Measurements from ENCODE around the gene ANXA2.
"Not testable (repeated sequence)": the region's sequence is repeated elsewhere in the genome, so short reads cannot be mapped to it uniquely, and the experiment has no call there.

Gene ANXA2

DNA sequence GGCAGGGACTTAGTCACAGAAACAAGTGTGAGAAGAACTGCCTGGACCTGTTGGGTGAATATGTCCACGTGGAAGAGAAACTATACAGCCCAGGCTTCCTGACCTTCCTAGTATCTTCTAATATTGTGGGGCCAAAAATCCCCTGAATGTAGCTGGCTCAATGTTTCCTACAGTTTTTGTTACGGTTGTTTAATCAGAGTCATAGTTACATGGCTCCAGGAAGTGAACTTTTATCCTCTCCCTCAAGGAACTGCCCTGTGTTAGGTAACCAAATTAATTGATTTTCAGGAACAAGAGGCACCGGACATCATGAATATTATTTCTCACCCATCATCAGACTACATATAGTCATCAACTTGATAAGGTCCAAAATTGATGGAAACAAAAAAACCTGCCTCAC lies 59.0 kb downstream of the ANXA2 start:
- H3K36me3 ChIP-seq (ENCODE audit: control insufficient read depth, insufficient read depth, low read length), result no peaks in the 10 kb centered on the region
- no peak overlapping the region for H3K27ac ChIP-seq (ENCODE audit: low read depth, low read length)
- H3K4me3 ChIP-seq (ENCODE audit: low read depth, low read length), result no peak overlapping the region
- H3K9me3 ChIP-seq (ENCODE audit: control insufficient read depth, insufficient read depth, low read depth, low read length), result no peaks in the 10 kb centered on the region
- H3K9ac ChIP-seq (ENCODE audit: low read length), result no peak overlapping the region
- no peaks in the 10 kb centered on the region for H3K27me3 ChIP-seq (ENCODE audit: control insufficient read depth, insufficient read depth, low read length)
- H3K4me1 ChIP-seq (ENCODE audit: control insufficient read depth, insufficient read depth, low read length), result peaks cover 13% of the 10 kb centered on the region; the same call in 1 of the 2 replicates

DNA sequence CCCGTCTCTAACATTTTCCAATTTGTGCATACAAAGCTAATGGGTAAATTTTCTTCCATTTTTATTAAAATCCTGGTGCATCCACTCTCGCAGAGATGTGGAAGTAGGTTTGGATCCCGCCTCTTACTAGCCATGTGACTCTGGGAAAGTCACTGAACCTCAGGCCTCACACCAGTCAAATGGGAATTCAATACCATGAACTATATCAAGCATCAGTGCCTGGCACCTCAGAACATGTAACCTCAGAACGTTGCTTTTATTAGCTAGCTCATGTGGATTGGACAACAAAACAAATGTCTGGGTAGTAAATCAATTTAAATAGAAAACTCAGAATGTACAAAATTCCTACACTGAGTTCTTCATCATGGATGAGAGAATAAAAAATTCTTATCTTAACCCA lies 60.7 kb downstream of the ANXA2 start:
- Histone ChIP-seq H3K27me3 (ENCODE audit: control insufficient read depth, insufficient read depth, low read length) (no peaks in the 10 kb centered on the region), H3K9ac (ENCODE audit: low read length) (no peak overlapping the region), H3K36me3 (ENCODE audit: control insufficient read depth, insufficient read depth, low read length) (no peaks in the 10 kb centered on the region), H3K27ac (ENCODE audit: low read depth, low read length) (no peak overlapping the region), H3K4me1 (ENCODE audit: control insufficient read depth, insufficient read depth, low read length) (peaks cover 7% of the 10 kb centered on the region; the same call in 1 of the 2 replicates), H3K9me3 (ENCODE audit: control insufficient read depth, insufficient read depth, low read depth, low read length) (no peaks in the 10 kb centered on the region), H3K4me3 (ENCODE audit: low read depth, low read length) (no peak overlapping the region)

DNA sequence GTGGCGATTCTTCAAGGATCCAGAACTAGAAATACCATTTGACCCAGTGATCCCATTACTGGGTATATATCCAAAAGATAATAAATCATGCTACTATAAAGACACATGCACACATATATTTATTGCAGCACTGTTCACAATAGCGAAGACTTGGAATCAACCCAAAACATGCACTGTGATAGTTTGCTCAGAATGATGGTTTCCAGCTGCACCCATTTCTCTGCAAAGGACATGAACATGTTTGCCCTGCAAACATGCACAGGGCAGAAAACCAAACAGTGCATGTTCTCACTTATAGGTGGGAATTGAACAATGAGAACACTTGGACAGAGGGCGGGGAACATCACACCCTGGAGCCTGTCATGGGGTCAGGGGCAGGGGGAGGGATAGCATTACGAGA lies 62.5 kb downstream of the ANXA2 start:
- H3K4me1 ChIP-seq (ENCODE audit: control insufficient read depth, insufficient read depth, low read length); H3K4me3 ChIP-seq (ENCODE audit: low read depth, low read length); H3K36me3 ChIP-seq (ENCODE audit: control insufficient read depth, insufficient read depth, low read length); H3K27ac ChIP-seq (ENCODE audit: low read depth, low read length); H3K9me3 ChIP-seq (ENCODE audit: control insufficient read depth, insufficient read depth, low read depth, low read length); H3K9ac ChIP-seq (ENCODE audit: low read length); H3K27me3 ChIP-seq (ENCODE audit: control insufficient read depth, insufficient read depth, low read length): not testable (repeated sequence)

DNA sequence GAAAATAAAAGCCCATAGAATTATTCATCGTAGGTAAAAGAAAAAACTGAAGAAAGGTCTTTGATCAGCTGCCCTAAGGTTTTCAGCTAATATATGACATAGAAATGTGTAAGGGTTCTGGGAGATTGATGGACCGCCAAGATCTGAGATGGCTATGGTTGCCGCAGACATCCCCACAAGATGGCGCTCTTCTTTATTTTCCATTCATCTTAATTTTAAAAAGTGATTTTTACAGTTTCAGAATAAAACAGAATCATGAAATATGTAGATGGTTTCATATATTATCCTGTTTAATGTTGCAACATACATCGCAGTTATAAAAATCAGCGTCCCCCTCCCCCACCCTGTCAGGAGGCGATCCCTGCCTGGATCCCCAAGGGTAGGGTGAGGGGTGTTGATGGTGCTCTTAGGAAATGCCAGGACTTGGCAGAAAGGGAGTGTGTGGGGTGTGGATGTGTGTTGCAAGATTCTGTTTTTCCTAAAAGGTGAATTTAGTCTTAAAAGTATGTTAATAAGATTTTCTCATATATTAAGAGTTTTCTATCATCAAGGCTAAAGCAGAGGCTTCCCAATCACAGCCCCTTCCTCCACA lies 68.8 kb downstream of the ANXA2 start:
- no peak overlapping the region for H3K9ac ChIP-seq (ENCODE audit: low read length)
- H3K4me1 ChIP-seq (ENCODE audit: control insufficient read depth, insufficient read depth, low read length), result peaks cover 21% of the 10 kb centered on the region
- H3K27me3 ChIP-seq (ENCODE audit: control insufficient read depth, insufficient read depth, low read length), result no peaks in the 10 kb centered on the region
- no peak overlapping the region for H3K4me3 ChIP-seq (ENCODE audit: low read depth, low read length)
- H3K36me3 ChIP-seq (ENCODE audit: control insufficient read depth, insufficient read depth, low read length), result no peaks in the 10 kb centered on the region
- no peak overlapping the region for H3K27ac ChIP-seq (ENCODE audit: low read depth, low read length)
- H3K9me3 ChIP-seq (ENCODE audit: control insufficient read depth, insufficient read depth, low read depth, low read length), result no peaks in the 10 kb centered on the region

GRCh38 chr15:60326824-60327654 lies 70.7 kb downstream of the ANXA2 start:
- H3K4me1 ChIP-seq (ENCODE audit: control insufficient read depth, insufficient read depth, low read length), result peaks cover 21% of the 10 kb centered on the region
- H3K9ac ChIP-seq (ENCODE audit: low read length), result no peak overlapping the region
- no peaks in the 10 kb centered on the region for H3K9me3 ChIP-seq (ENCODE audit: control insufficient read depth, insufficient read depth, low read depth, low read length)
- H3K4me3 ChIP-seq (ENCODE audit: low read depth, low read length), result no peak overlapping the region
- H3K27ac ChIP-seq (ENCODE audit: low read depth, low read length), result no peak overlapping the region
- no peaks in the 10 kb centered on the region for H3K36me3 ChIP-seq (ENCODE audit: control insufficient read depth, insufficient read depth, low read length)
- H3K27me3 ChIP-seq (ENCODE audit: control insufficient read depth, insufficient read depth, low read length), result no peaks in the 10 kb centered on the region

- Histone ChIP-seq H3K4me3 (ENCODE audit: low read depth, low read length) (no peak overlapping the region), H3K36me3 (ENCODE audit: control insufficient read depth, insufficient read depth, low read length) (no peaks in the 10 kb centered on the region), H3K4me1 (ENCODE audit: control insufficient read depth, insufficient read depth, low read length) (peaks cover 21% of the 10 kb centered on the region), H3K9me3 (ENCODE audit: control insufficient read depth, insufficient read depth, low read depth, low read length) (no peaks in the 10 kb centered on the region), H3K27ac (ENCODE audit: low read depth, low read length) (no peak overlapping the region), H3K9ac (ENCODE audit: low read length) (no peak overlapping the region), H3K27me3 (ENCODE audit: control insufficient read depth, insufficient read depth, low read length) (no peaks in the 10 kb centered on the region)
Measured at GRCh38 chr15:60326343-60326742, 71.4 kb downstream of the ANXA2 start.

DNA sequence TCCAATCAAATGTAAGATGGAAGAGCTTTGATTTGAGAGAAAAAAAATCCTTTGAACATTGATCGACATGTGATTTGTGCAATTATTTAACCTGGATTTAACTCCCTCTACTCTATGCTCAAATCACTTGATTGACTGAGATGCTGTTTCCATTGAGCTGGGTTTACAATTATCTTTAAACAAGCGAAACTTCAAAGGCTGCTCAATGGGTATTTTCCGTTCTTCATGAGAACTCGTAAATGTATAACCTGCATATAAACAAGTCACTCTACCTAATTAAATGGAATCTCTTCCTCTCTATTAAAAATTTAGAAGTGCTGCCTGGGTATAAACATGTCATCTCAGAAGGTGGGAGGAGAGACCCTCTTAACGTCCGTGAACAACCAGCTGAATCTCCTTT lies 71.9 kb downstream of the ANXA2 start:
- H3K9me3 ChIP-seq (ENCODE audit: control insufficient read depth, insufficient read depth, low read depth, low read length), result no peaks in the 10 kb centered on the region
- peaks cover 21% of the 10 kb centered on the region for H3K4me1 ChIP-seq (ENCODE audit: control insufficient read depth, insufficient read depth, low read length)
- no peaks in the 10 kb centered on the region for H3K27me3 ChIP-seq (ENCODE audit: control insufficient read depth, insufficient read depth, low read length)
- H3K4me3 ChIP-seq (ENCODE audit: low read depth, low read length), result no peak overlapping the region
- H3K36me3 ChIP-seq (ENCODE audit: control insufficient read depth, insufficient read depth, low read length), result no peaks in the 10 kb centered on the region
- no peak overlapping the region for H3K9ac ChIP-seq (ENCODE audit: low read length)
- no peak overlapping the region for H3K27ac ChIP-seq (ENCODE audit: low read depth, low read length)

- Histone ChIP-seq H3K9me3 (ENCODE audit: control insufficient read depth, insufficient read depth, low read depth, low read length) (no peaks in the 10 kb centered on the region), H3K27ac (ENCODE audit: low read depth, low read length) (no peak overlapping the region), H3K4me3 (ENCODE audit: low read depth, low read length) (no peak overlapping the region), H3K36me3 (ENCODE audit: control insufficient read depth, insufficient read depth, low read length) (no peaks in the 10 kb centered on the region), H3K9ac (ENCODE audit: low read length) (no peak overlapping the region), H3K4me1 (ENCODE audit: control insufficient read depth, insufficient read depth, low read length) (peaks cover 21% of the 10 kb centered on the region), H3K27me3 (ENCODE audit: control insufficient read depth, insufficient read depth, low read length) (no peaks in the 10 kb centered on the region)
Measured at GRCh38 chr15:60324706-60325438, 72.9 kb downstream of the ANXA2 start.

- Histone ChIP-seq H3K4me1 (ENCODE audit: control insufficient read depth, insufficient read depth, low read length) (peaks cover 21% of the 10 kb centered on the region), H3K9ac (ENCODE audit: low read length) (no peak overlapping the region), H3K27me3 (ENCODE audit: control insufficient read depth, insufficient read depth, low read length) (no peaks in the 10 kb centered on the region)
Measured at GRCh38 chr15:60323322-60323721, 74.5 kb downstream of the ANXA2 start.

GRCh38 chr15:60320365-60320764 lies 77.4 kb downstream of the ANXA2 start:
- Histone ChIP-seq H3K27ac (ENCODE audit: low read depth, low read length) (no peak overlapping the region), H3K9ac (ENCODE audit: low read length) (no peak overlapping the region), H3K4me3 (ENCODE audit: low read depth, low read length) (no peak overlapping the region), H3K27me3 (ENCODE audit: control insufficient read depth, insufficient read depth, low read length) (no peaks in the 10 kb centered on the region), H3K4me1 (ENCODE audit: control insufficient read depth, insufficient read depth, low read length) (peaks cover 11% of the 10 kb centered on the region), H3K9me3 (ENCODE audit: control insufficient read depth, insufficient read depth, low read depth, low read length) (no peaks in the 10 kb centered on the region), H3K36me3 (ENCODE audit: control insufficient read depth, insufficient read depth, low read length) (no peaks in the 10 kb centered on the region)

More at GRCh38 chr15:60323322-60323721, 74.5 kb downstream of the ANXA2 start:
- H3K9me3 ChIP-seq (ENCODE audit: control insufficient read depth, insufficient read depth, low read depth, low read length), result no peaks in the 10 kb centered on the region
- H3K27ac ChIP-seq (ENCODE audit: low read depth, low read length), result no peak overlapping the region
- no peaks in the 10 kb centered on the region for H3K36me3 ChIP-seq (ENCODE audit: control insufficient read depth, insufficient read depth, low read length)
- H3K4me3 ChIP-seq (ENCODE audit: low read depth, low read length), result no peak overlapping the region
